H1 (cell line): Measurements from ENCODE around the gene DNER. TPM values are rescaled to one million over a fixed set of nuclear protein-coding genes. Genes with fewer than 3 reads are reported as not detected.

ENCODE experiments used
- CTCF ChIA-PET: fragments of 300-600 bp; sonication (Branson Sonifier 250); formaldehyde crosslinking; loops from one replicate; lab custom pipeline; 2021; ENCODE audit not compliant: partially characterized antibody; lab: Charles Lee
- POLR2A ChIA-PET: fragments of 300-600 bp; sonication (Branson Sonifier 250); formaldehyde crosslinking; loops from one replicate; lab custom pipeline; 2021; ENCODE audit warnings: inconsistent platforms; ENCODE audit not compliant: partially characterized antibody; lab: Charles Lee
- DNase-seq, 2 experiments: peaks; one replicate each; pipeline versions ENCODE4 v3.0.0 to v3.0.0-alpha.2; 2010 to 2022; ENCODE audit warnings: low spot score in 2 of 2, low read depth in 1 of 2, mixed read lengths in 1 of 2
- FAIRE-seq: peaks from 2 replicates; lab custom pipeline; 2011; peaks lifted over from hg19 to GRCh38; lab: Jason Lieb, UNC
- H2AFZ ChIP-seq: 2 replicates; pipeline ENCODE4 v1.8.1; 2012; ENCODE audit warnings: low read length, inconsistent platforms
- H2AK5ac ChIP-seq: 2 replicates; pipeline ENCODE4 v1.6.1; 2013; ENCODE audit warnings: low read depth, low read length
- H2BK120ac ChIP-seq: replicated peaks from 2 replicates; pipeline ENCODE3; 2013; ENCODE audit warnings: low read depth, low read length, inconsistent platforms
- H2BK12ac ChIP-seq: 2 replicates; pipeline ENCODE4 v1.6.1; 2013; ENCODE audit warnings: low read depth, low read length
- H2BK15ac ChIP-seq: 2 replicates; pipeline ENCODE4 v1.6.1; 2013; ENCODE audit warnings: low read length
- H2BK20ac ChIP-seq: 2 replicates; pipeline ENCODE4 v1.6.1; 2013; ENCODE audit warnings: low read length
- H2BK5ac ChIP-seq: 2 replicates; pipeline ENCODE4 v1.6.1; 2013; ENCODE audit warnings: low read depth, low read length
- H3K14ac ChIP-seq: 2 replicates; pipeline ENCODE4 v1.6.1; 2013; ENCODE audit warnings: inconsistent platforms; ENCODE audit not compliant: insufficient read length
- H3K18ac ChIP-seq: 2 replicates; pipeline ENCODE4 v1.6.1; 2013; ENCODE audit warnings: low read length; ENCODE audit errors: extremely low read depth
- H3K23ac ChIP-seq: 2 replicates; pipeline ENCODE4 v1.6.1; 2013; ENCODE audit warnings: inconsistent platforms; ENCODE audit not compliant: insufficient read length
- H3K23me2 ChIP-seq: 2 replicates; pipeline ENCODE4 v1.6.1; 2013; ENCODE audit warnings: low read depth, low read length
- H3K27ac ChIP-seq: 2 replicates; pipeline ENCODE4 v1.6.1; 2011; ENCODE audit warnings: low read depth, low read length, inconsistent platforms
- H3K27me3 ChIP-seq, 4 experiments: replicated peaks in 1 of 4; 1 replicate in 1 of 4; 2 replicates in 3 of 4; pipeline versions ENCODE4 v1.6.1 to v1.8.1; 2011 to 2013; ENCODE audit warnings: low read length in 3 of 4, mild to moderate bottlenecking in 3 of 4, inconsistent platforms in 2 of 4, mixed read lengths in 2 of 4, moderate library complexity in 1 of 4; ENCODE audit not compliant: control insufficient read depth in 3 of 4, insufficient read depth in 3 of 4; ENCODE audit errors: extremely low read depth in 1 of 4
- H3K36me3 ChIP-seq, 4 experiments: 2 replicates each; pipeline versions ENCODE4 v1.6.1 to v1.8.1; 2011 to 2013; ENCODE audit warnings: mild to moderate bottlenecking in 4 of 4, low read length in 3 of 4, moderate library complexity in 2 of 4, control low read depth in 1 of 4, inconsistent platforms in 1 of 4; ENCODE audit not compliant: insufficient read depth in 4 of 4, control insufficient read depth in 2 of 4
- H3K4ac ChIP-seq: replicated peaks from 2 replicates; pipeline ENCODE3; 2013; ENCODE audit warnings: low read length, low read depth, mixed read lengths, inconsistent platforms; ENCODE audit not compliant: insufficient read length
- H3K4me1 ChIP-seq, 4 experiments: replicated peaks in 1 of 4; 1 replicate in 1 of 4; 2 replicates in 3 of 4; pipeline versions ENCODE4 v1.6.1 to v1.8.1; 2011 to 2013; ENCODE audit warnings: low read length in 3 of 4, inconsistent platforms in 2 of 4, mixed read lengths in 1 of 4; ENCODE audit not compliant: insufficient read depth in 4 of 4, control insufficient read depth in 3 of 4
- H3K4me2 ChIP-seq, 2 experiments: 2 replicates each; pipeline versions ENCODE4 v1.6.1 to v1.8.1; 2011 to 2013; ENCODE audit warnings: low read depth in 2 of 2, low read length in 2 of 2, control low read depth in 1 of 2, inconsistent platforms in 1 of 2, mild to moderate bottlenecking in 1 of 2; ENCODE audit not compliant: insufficient read depth in 1 of 2
- H3K4me3 ChIP-seq, 4 experiments: fragments of 200-600, 300-600 bp in 1 of 4; sonication (generic), shearing (Covaris generic), sonication (Bioruptor Twin) in 1 of 4; 2 replicates each; pipeline versions ENCODE4 v1.5.1 to v1.8.1; 2011 to 2016; ENCODE audit warnings: low read length in 4 of 4, low read depth in 3 of 4, control low read depth in 2 of 4, inconsistent platforms in 2 of 4, mild to moderate bottlenecking in 2 of 4, mixed read lengths in 1 of 4, moderate library complexity in 1 of 4; ENCODE audit not compliant: insufficient read depth in 2 of 4; ENCODE audit errors: extremely low read depth in 1 of 4
- H3K56ac ChIP-seq: replicated peaks from 2 replicates; pipeline ENCODE3; 2013; ENCODE audit warnings: low read depth, mild to moderate bottlenecking, mixed read lengths, low read length, inconsistent platforms; ENCODE audit not compliant: insufficient read length
- H3K79me1 ChIP-seq: 2 replicates; pipeline ENCODE4 v1.6.1; 2013; ENCODE audit warnings: low read depth, low read length, control low read depth
- H3K79me2 ChIP-seq, 2 experiments: 2 replicates each; pipeline versions ENCODE4 v1.6.1 to v1.8.1; 2012 to 2013; ENCODE audit warnings: low read length in 2 of 2, mild to moderate bottlenecking in 2 of 2, inconsistent platforms in 1 of 2; ENCODE audit not compliant: insufficient read depth in 2 of 2, control insufficient read depth in 1 of 2
- H3K9ac ChIP-seq, 4 experiments: replicated peaks in 1 of 4; 1 replicate in 1 of 4; 2 replicates in 3 of 4; pipeline versions ENCODE4 v1.6.1 to v1.8.1; 2011 to 2013; ENCODE audit warnings: low read depth in 3 of 4, low read length in 3 of 4, control low read depth in 2 of 4, mild to moderate bottlenecking in 2 of 4, moderate library complexity in 2 of 4, inconsistent platforms in 1 of 4; ENCODE audit errors: extremely low read depth in 1 of 4
- H3K9me3 ChIP-seq, 2 experiments: 2 replicates each; pipeline versions ENCODE4 v1.6.1 to v1.8.1; 2012 to 2013; ENCODE audit warnings: mild to moderate bottlenecking in 2 of 2, moderate library complexity in 2 of 2, control low read depth in 1 of 2, inconsistent platforms in 1 of 2, low read depth in 1 of 2, low read length in 1 of 2, mixed read lengths in 1 of 2; ENCODE audit not compliant: insufficient read depth in 2 of 2
- H4K20me1 ChIP-seq, 2 experiments: replicated peaks in 1 of 2; 2 replicates each; pipeline versions ENCODE3 to v1.8.1; 2011 to 2013; ENCODE audit warnings: inconsistent platforms in 2 of 2, low read length in 2 of 2, mild to moderate bottlenecking in 1 of 2; ENCODE audit not compliant: insufficient read depth in 2 of 2, control insufficient read depth in 1 of 2
- H4K5ac ChIP-seq: 2 replicates; pipeline ENCODE4 v1.6.1; 2013; ENCODE audit warnings: low read length, low read depth, mixed read lengths, inconsistent platforms; ENCODE audit not compliant: insufficient read length
- H4K8ac ChIP-seq: 2 replicates; pipeline ENCODE4 v1.8.0; 2013; ENCODE audit warnings: mild to moderate bottlenecking, moderate library complexity, low read length, inconsistent platforms; ENCODE audit not compliant: insufficient read depth; ENCODE audit errors: extremely low read depth
- H4K91ac ChIP-seq: replicated peaks from 2 replicates; pipeline ENCODE3; 2013; ENCODE audit warnings: low read length, mixed read lengths, inconsistent platforms; ENCODE audit not compliant: insufficient read length
- BCL11A ChIP-seq, 2 experiments: IDR thresholded peaks; one replicate each; pipeline ENCODE4 v1.6.1; 2011; ENCODE audit warnings: low read depth in 2 of 2, low read length in 2 of 2, mild to moderate bottlenecking in 2 of 2
- CBX5 ChIP-seq: fragments of 300-800, 300-1000 bp; sonication (generic); IDR thresholded peaks from 2 replicates; pipeline ENCODE4 v1.7.1; 2016; ENCODE audit warnings: antibody characterized with exemption, low read length, low read depth
- CTCF ChIP-seq, 3 experiments: IDR thresholded peaks; 1 replicate in 2 of 3; 2 replicates in 1 of 3; pipeline versions ENCODE4 v1.5.1 to v1.6.1; 2011; ENCODE audit warnings: low read length in 3 of 3, mild to moderate bottlenecking in 3 of 3, inconsistent platforms in 2 of 3, low read depth in 1 of 3, moderate library complexity in 1 of 3; ENCODE audit not compliant: insufficient read depth in 1 of 3; ENCODE audit errors: control extremely low read depth in 1 of 3
- EZH2 ChIP-seq: fragments of 200-600 bp; sonication (generic); IDR thresholded peaks from 2 replicates; pipeline ENCODE4 v1.7.1; 2012; ENCODE audit warnings: low read depth, mild to moderate bottlenecking, moderate library complexity, low read length, inconsistent platforms; ENCODE audit not compliant: severe bottlenecking
- FOSL1 ChIP-seq: IDR thresholded peaks from 2 replicates; pipeline ENCODE4 v1.6.1; 2011; ENCODE audit warnings: mild to moderate bottlenecking, low read depth, low read length, moderate library complexity; ENCODE audit not compliant: insufficient read depth
- HDAC6 ChIP-seq: IDR thresholded peaks from one replicate; pipeline ENCODE4 v1.7.1; 2012; ENCODE audit warnings: low read depth, mild to moderate bottlenecking, inconsistent platforms, low read length, moderate library complexity
- PHF8 ChIP-seq: fragments of 200-600 bp; sonication (generic); conservative IDR thresholded peaks from 2 replicates; pipeline ENCODE4 v1.7.1; 2012; ENCODE audit warnings: low read depth, mild to moderate bottlenecking, inconsistent platforms, low read length, moderate library complexity
- RAD21 ChIP-seq, 2 experiments: IDR thresholded peaks in 1 of 2; conservative IDR thresholded peaks in 1 of 2; 2 replicates each; pipeline ENCODE4 v1.6.1; 2011; ENCODE audit warnings: low read depth in 2 of 2, low read length in 2 of 2, improper control_type of control experiment in 1 of 2, inconsistent platforms in 1 of 2, mild to moderate bottlenecking in 1 of 2, moderate library complexity in 1 of 2
- TBP ChIP-seq: IDR thresholded peaks from 2 replicates; pipeline ENCODE4 v1.6.1; 2011; ENCODE audit warnings: low read depth, low read length, improper control_type of control experiment
- USF2 ChIP-seq: IDR thresholded peaks from 2 replicates; pipeline ENCODE4 v1.6.1; 2011; ENCODE audit warnings: low read length, improper control_type of control experiment
- WGBS, 2 experiments: shearing (Covaris generic) in 1 of 2; methylation state at CpG; one replicate each; pipeline versions ENCODE4 v1.1.6 to v1.1.7; 2013 to 2015; ENCODE audit warnings: low lambda C conversion rate in 2 of 2, mixed read lengths in 2 of 2, inconsistent platforms in 1 of 2, low coverage in 1 of 2, missing lambda C conversion rate in 1 of 2; ENCODE audit not compliant: insufficient replicate concordance in 2 of 2, insufficient coverage in 1 of 2, insufficient read length in 1 of 2; ENCODE audit errors: extremely low coverage in 1 of 2, missing lambda C conversion rate in 1 of 2; 5-methylcytosine and 5-hydroxymethylcytosine counted together
- polyA plus RNA-seq, 7 experiments: library from polyadenylated mRNA; depleted of rRNA in 3 of 7; stranded (reverse) in 5 of 7; unstranded in 2 of 7; fragments of >200 nt in 5 of 7; fragments of 200-250 nt in 2 of 7; gene quantifications; 1 replicate in 5 of 7; 2 replicates in 1 of 7; 4 replicates in 1 of 7; pipeline versions ENCODE4 v1.2.1 to v1.2.3, GENCODE V29; 2011 to 2013; ENCODE audit warnings: missing spikeins in 2 of 7, mixed read lengths in 2 of 7
- total RNA-seq: library from RNA; stranded (reverse); fragmentation: NEBNext Ultra II Directional; extraction: Animal tissue kit (Norgen Biotek cat#: 25700); gene quantifications from 2 replicates; pipeline ENCODE4 v1.2.1, GENCODE V29; 2021

The DNER gene
- total and polyA plus RNA-seq, 2 of the 8 experiments (the other 6 are each of a cell fraction or from before 2014, with no cell fraction given), result 6.8 to 16.3 TPM

- no peak overlapping the region for H3K4ac ChIP-seq
- WGBS, 2 experiments, result 86% methylated on average over 6 of the region's 7 CpGs; no CpG with 5 or more reads in 1 of the 2 experiments
- no peaks in the 10 kb centered on the region for H3K79me1 ChIP-seq
- ChIA-PET CTCF (interaction anchor here (0.7 kb wide), 1 partner anchor 69 kb away, joined by 3 read pairs; no protein-coding TSS in a partner anchor), POLR2A (no interaction called here)
- no peak overlapping the region for H3K23ac ChIP-seq
- DNase-seq (no peak), FAIRE-seq (no peak)
- H3K27me3 ChIP-seq, result no peaks in the 10 kb centered on the region
- no peak overlapping the region for H2BK120ac ChIP-seq
- H2BK12ac ChIP-seq, result no peak overlapping the region
- no peaks in the 10 kb centered on the region for H4K20me1 ChIP-seq
- no peak overlapping the region for H2AFZ ChIP-seq
- H2BK20ac ChIP-seq, result no peak overlapping the region
- H2BK5ac ChIP-seq, result no peak overlapping the region
- peaks cover 0 to 3% (median 0%) of the 10 kb centered on the region in 4 experiments; a peak in 1 of 7 replicates for H3K4me1 ChIP-seq
- no peak overlapping the region for H2AK5ac ChIP-seq
- no peak overlapping the region for H4K5ac ChIP-seq
- H3K4me2 ChIP-seq, result no peak overlapping the region
- no peak overlapping the region for H3K9ac ChIP-seq
- no peaks in the 10 kb centered on the region for H3K36me3 ChIP-seq
- no peak overlapping the region for H3K18ac ChIP-seq
- H4K8ac ChIP-seq, result no peak overlapping the region
- no peaks in the 10 kb centered on the region for H3K9me3 ChIP-seq
- no peaks in the 10 kb centered on the region for H3K79me2 ChIP-seq
- H4K91ac ChIP-seq, result no peak overlapping the region
- H3K14ac ChIP-seq, result no peak overlapping the region
- no peak overlapping the region for H3K56ac ChIP-seq
- no peak overlapping the region for H3K4me3 ChIP-seq
- H2BK15ac ChIP-seq, result no peak overlapping the region
- H3K23me2 ChIP-seq, result no peaks in the 10 kb centered on the region; the same call in 1 of the 2 replicates
- H3K27ac ChIP-seq, result no peak overlapping the region
- TF ChIP-seq PHF8, result no peak
- no peak for TF ChIP-seq CTCF (IDR thresholded peaks at IDR 0.05; ENCODE audit: control extremely low read depth in 1 of 3, insufficient read depth in 1 of 3, low read depth in 1 of 3, low read length in 3 of 3)
- no peak for TF ChIP-seq CBX5
- TF ChIP-seq EZH2, result no peak
- TF ChIP-seq RAD21 (IDR thresholded peaks at IDR 0.05 in 1 of 2, conservative IDR thresholded peaks at IDR 0.05 in 1 of 2; ENCODE audit: low read depth in 2 of 2, low read length in 2 of 2), result no peak
- no peak for TF ChIP-seq HDAC6
- no peak for TF ChIP-seq BCL11A (IDR thresholded peaks at IDR 0.05; ENCODE audit: low read depth in 2 of 2, low read length in 2 of 2)
- TF ChIP-seq TBP, result no peak
- TF ChIP-seq USF2, result no peak
- TF ChIP-seq FOSL1, result no peak
These were observed 143.1 kb downstream of the DNER start for GRCh38 chr2:229571243-229571642.
